H9 (cell line): ENCODE results near the gene FUT6. TPM values are rescaled to one million over a fixed set of nuclear protein-coding genes. Genes with fewer than 3 reads are reported as not detected.

Source experiments
- DNase-seq: peaks from one replicate; pipeline ENCODE4 v3.0.0-alpha.2; 2017
- H2AFZ ChIP-seq: one replicate; pipeline ENCODE4 v1.6.1; 2013; ENCODE audit warnings: mild to moderate bottlenecking, low read length, control low read depth, moderate library complexity
- H2AK5ac ChIP-seq: 2 replicates; pipeline ENCODE4 v1.6.1; 2013; ENCODE audit warnings: low read length, control low read depth, mixed read lengths; ENCODE audit not compliant: insufficient read length
- H2BK120ac ChIP-seq: one replicate; pipeline ENCODE4 v1.6.1; 2013; ENCODE audit warnings: low read depth, mild to moderate bottlenecking, low read length, control low read depth, inconsistent platforms; ENCODE audit not compliant: poor library complexity, severe bottlenecking
- H2BK12ac ChIP-seq: 2 replicates; pipeline ENCODE4 v1.6.1; 2013; ENCODE audit warnings: low read length, control low read depth, mixed read lengths, low read depth; ENCODE audit not compliant: insufficient read length
- H2BK15ac ChIP-seq: 2 replicates; pipeline ENCODE4 v1.6.1; 2013; ENCODE audit warnings: low read depth, low read length, control low read depth
- H2BK20ac ChIP-seq: one replicate; pipeline ENCODE4 v1.6.1; 2013; ENCODE audit warnings: low read depth, mild to moderate bottlenecking, low read length, control low read depth, inconsistent platforms; ENCODE audit not compliant: poor library complexity, severe bottlenecking
- H2BK5ac ChIP-seq: 2 replicates; pipeline ENCODE4 v1.6.1; 2013; ENCODE audit warnings: low read length, control low read depth, mixed read lengths; ENCODE audit not compliant: insufficient read length
- H3K14ac ChIP-seq: 2 replicates; pipeline ENCODE4 v1.6.1; 2013; ENCODE audit warnings: low read length, control low read depth; ENCODE audit not compliant: insufficient read depth
- H3K18ac ChIP-seq: 2 replicates; pipeline ENCODE4 v1.6.1; 2013; ENCODE audit warnings: low read depth, mild to moderate bottlenecking, mixed read lengths, low read length, control low read depth; ENCODE audit not compliant: insufficient read length
- H3K23ac ChIP-seq: 2 replicates; pipeline ENCODE4 v1.6.1; 2013; ENCODE audit warnings: low read length, control low read depth, mixed read lengths, low read depth; ENCODE audit not compliant: insufficient read length
- H3K23me2 ChIP-seq: 2 replicates; pipeline ENCODE4 v1.6.1; 2013; ENCODE audit warnings: low read depth, mild to moderate bottlenecking, mixed read lengths, low read length, control low read depth; ENCODE audit not compliant: insufficient read length, poor library complexity, severe bottlenecking
- H3K27ac ChIP-seq: 2 replicates; pipeline ENCODE4 v1.5.1; 2013; ENCODE audit warnings: low read length, control low read depth, mixed read lengths, low read depth; ENCODE audit not compliant: insufficient read length
- H3K27me3 ChIP-seq: 2 replicates; pipeline ENCODE4 v1.6.1; 2013; ENCODE audit warnings: low read length, control low read depth, inconsistent platforms; ENCODE audit not compliant: insufficient read depth
- H3K4ac ChIP-seq: 2 replicates; pipeline ENCODE4 v1.6.1; 2013; ENCODE audit warnings: low read depth, mild to moderate bottlenecking, control low read depth, inconsistent platforms, low read length, moderate library complexity
- H3K4me1 ChIP-seq: 2 replicates; pipeline ENCODE4 v1.6.1; 2013; ENCODE audit warnings: low read length, control low read depth, inconsistent platforms; ENCODE audit not compliant: insufficient read depth
- H3K4me2 ChIP-seq: 2 replicates; pipeline ENCODE4 v1.6.1; 2013; ENCODE audit warnings: low read length, control low read depth, mixed read lengths; ENCODE audit not compliant: insufficient read length, insufficient read depth
- H3K56ac ChIP-seq: 2 replicates; pipeline ENCODE4 v1.6.1; 2013; ENCODE audit warnings: low read depth, mild to moderate bottlenecking, mixed read lengths, low read length, control low read depth; ENCODE audit not compliant: insufficient read length
- H3K79me1 ChIP-seq: 2 replicates; pipeline ENCODE4 v1.6.1; 2013; ENCODE audit warnings: low read depth, mild to moderate bottlenecking, moderate library complexity, low read length, control low read depth, inconsistent platforms; ENCODE audit not compliant: insufficient read depth, poor library complexity, severe bottlenecking
- H3K79me2 ChIP-seq: 2 replicates; pipeline ENCODE4 v1.6.1; 2013; ENCODE audit warnings: low read length, control low read depth, inconsistent platforms; ENCODE audit not compliant: insufficient read depth
- H3K9ac ChIP-seq: 2 replicates; pipeline ENCODE4 v1.6.1; 2013; ENCODE audit warnings: low read length, control low read depth, mixed read lengths; ENCODE audit not compliant: insufficient read length; ENCODE audit errors: extremely low read depth
- H3K9me3 ChIP-seq: one replicate; pipeline ENCODE4 v1.6.1; 2013; ENCODE audit warnings: low read depth, low read length, inconsistent platforms; ENCODE audit not compliant: control insufficient read depth
- H3T11ph ChIP-seq: one replicate; pipeline ENCODE4 v1.6.1; 2013; ENCODE audit warnings: mild to moderate bottlenecking, low read length, control low read depth, inconsistent platforms
- H4K20me1 ChIP-seq: one replicate; pipeline ENCODE4 v1.6.1; 2013; ENCODE audit not compliant: control insufficient read depth, insufficient read length, insufficient read depth
- H4K5ac ChIP-seq: 2 replicates; pipeline ENCODE4 v1.6.1; 2013; ENCODE audit warnings: low read depth, mild to moderate bottlenecking, mixed read lengths, low read length, control low read depth; ENCODE audit not compliant: insufficient read length
- H4K8ac ChIP-seq: replicated peaks from 2 replicates; pipeline ENCODE4 v1.6.1; 2013; ENCODE audit warnings: low read length, control low read depth, mixed read lengths, low read depth; ENCODE audit not compliant: insufficient read length
- H4K91ac ChIP-seq: 2 replicates; pipeline ENCODE4 v1.6.1; 2013; ENCODE audit warnings: low read depth, mild to moderate bottlenecking, moderate library complexity, mixed read lengths, low read length, control low read depth; ENCODE audit not compliant: insufficient read length
- H3K27ac Mint-ChIP-seq, 3 experiments: 2 replicates in 2 of 3; 3 replicates in 1 of 3; pipeline ENCODE4 v1.8.0; 2020 to 2021; ENCODE audit warnings: mixed read lengths in 3 of 3, mild to moderate bottlenecking in 1 of 3, moderate library complexity in 1 of 3
- H3K27me3 Mint-ChIP-seq: 2 replicates; pipeline ENCODE4 v1.8.0; 2021; ENCODE audit warnings: low read depth, mild to moderate bottlenecking, moderate library complexity, mixed read lengths
- H3K36me3 Mint-ChIP-seq, 3 experiments: 2 replicates in 2 of 3; 3 replicates in 1 of 3; pipeline ENCODE4 v1.8.0; 2020 to 2021; ENCODE audit warnings: low read depth in 3 of 3, mixed read lengths in 3 of 3; ENCODE audit not compliant: insufficient read depth in 1 of 3
- H3K4me1 Mint-ChIP-seq, 2 experiments: 2 replicates each; pipeline ENCODE4 v1.8.0; 2020; ENCODE audit warnings: mixed read lengths in 2 of 2
- H3K4me3 Mint-ChIP-seq, 2 experiments: 2 replicates in 1 of 2; 3 replicates in 1 of 2; pipeline ENCODE4 v1.8.0; 2020 to 2021; ENCODE audit warnings: mild to moderate bottlenecking in 2 of 2, mixed read lengths in 2 of 2, moderate library complexity in 1 of 2
- H3K9me3 Mint-ChIP-seq, 2 experiments: 2 replicates in 1 of 2; 3 replicates in 1 of 2; pipeline ENCODE4 v1.8.0; 2020; ENCODE audit warnings: mild to moderate bottlenecking in 2 of 2, mixed read lengths in 2 of 2, moderate library complexity in 1 of 2
- WGBS: extraction: QIAGEN DNeasy Blood & Tissue Kit; methylation state at CpG from one replicate; pipeline ENCODE4 v1.1.7; 2013; ENCODE audit warnings: missing lambda C conversion rate, low lambda C conversion rate, mixed read lengths; ENCODE audit not compliant: insufficient read length; ENCODE audit errors: extremely low coverage; 5-methylcytosine and 5-hydroxymethylcytosine counted together
- total RNA-seq: library from RNA; stranded (reverse); gene quantifications from 2 replicates; pipeline ENCODE4 v1.2.1, GENCODE V29; 2021
- TF ChIP-seq, protein P1 (sequence below): fragments of 200-600 bp; sonication (generic); conservative IDR thresholded peaks from 3 replicates; pipeline ENCODE4 v1.8.0; 2021; ENCODE audit warnings: antibody characterized with exemption, mild to moderate bottlenecking

The FUT6 gene
- total RNA-seq, 1 experiment from 2014 or later = 0.13 TPM

GRCh38 chr19:5804516-5805461, 34.7 kb downstream of the FUT6 start, which contains the start of gene NRTN:
Gene NRTN, plus strand, starts transcription at chr19:5805067. Its CDS starts 19,099 bp downstream, at chr19:5824166.
- Mint-ChIP-seq H3K4me1 (peaks cover 16 to 30% of the 10 kb centered on the region in 2 experiments), H3K4me3 (peak within 1 kb of the TSS; percentile 65 to 84), H3K27me3 (peaks cover 47% of the 10 kb centered on the region), H3K9me3 (peaks cover 0 to 4% of the 10 kb centered on the region in 2 experiments; a peak in 3 of 5 replicates), H3K27ac (peak within 1 kb of the TSS in 1 of 3 experiments; percentile 89; a peak in 2 of 7 replicates), H3K36me3 (peaks cover 0 to 4% (median 0%) of the 10 kb centered on the region in 3 experiments; a peak in 2 of 7 replicates)
- H4K5ac ChIP-seq = no peak within 1 kb of the TSS
- TF ChIP-seq, protein P1, sequence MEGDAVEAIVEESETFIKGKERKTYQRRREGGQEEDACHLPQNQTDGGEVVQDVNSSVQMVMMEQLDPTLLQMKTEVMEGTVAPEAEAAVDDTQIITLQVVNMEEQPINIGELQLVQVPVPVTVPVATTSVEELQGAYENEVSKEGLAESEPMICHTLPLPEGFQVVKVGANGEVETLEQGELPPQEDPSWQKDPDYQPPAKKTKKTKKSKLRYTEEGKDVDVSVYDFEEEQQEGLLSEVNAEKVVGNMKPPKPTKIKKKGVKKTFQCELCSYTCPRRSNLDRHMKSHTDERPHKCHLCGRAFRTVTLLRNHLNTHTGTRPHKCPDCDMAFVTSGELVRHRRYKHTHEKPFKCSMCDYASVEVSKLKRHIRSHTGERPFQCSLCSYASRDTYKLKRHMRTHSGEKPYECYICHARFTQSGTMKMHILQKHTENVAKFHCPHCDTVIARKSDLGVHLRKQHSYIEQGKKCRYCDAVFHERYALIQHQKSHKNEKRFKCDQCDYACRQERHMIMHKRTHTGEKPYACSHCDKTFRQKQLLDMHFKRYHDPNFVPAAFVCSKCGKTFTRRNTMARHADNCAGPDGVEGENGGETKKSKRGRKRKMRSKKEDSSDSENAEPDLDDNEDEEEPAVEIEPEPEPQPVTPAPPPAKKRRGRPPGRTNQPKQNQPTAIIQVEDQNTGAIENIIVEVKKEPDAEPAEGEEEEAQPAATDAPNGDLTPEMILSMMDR = no peak
- no peaks in the 10 kb centered on the region for H3K79me2 ChIP-seq
- H3K56ac ChIP-seq = no peak within 1 kb of the TSS
- peak; percentile 67 for DNase-seq
- H2BK5ac ChIP-seq = no peak within 1 kb of the TSS
- no peak within 1 kb of the TSS for H2BK20ac ChIP-seq
- no peak within 1 kb of the TSS for H3K23ac ChIP-seq
- H4K20me1 ChIP-seq = no peaks in the 10 kb centered on the region
- no CpG with 5 or more reads among the region's 107 CpGs for WGBS
- H3K27me3 ChIP-seq = no peaks in the 10 kb centered on the region; the same call in 1 of the 2 replicates
- no peak within 1 kb of the TSS for H2BK15ac ChIP-seq
- H3K4me1 ChIP-seq = no peaks in the 10 kb centered on the region
- no peak within 1 kb of the TSS for H3K18ac ChIP-seq
- peak within 1 kb of the TSS; percentile 31 for H3K4me2 ChIP-seq
- H2BK120ac ChIP-seq = no peak within 1 kb of the TSS
- H2AK5ac ChIP-seq = no peak within 1 kb of the TSS
- peaks cover 6% of the 10 kb centered on the region for H3K23me2 ChIP-seq
- H2AFZ ChIP-seq = no peak within 1 kb of the TSS
- no peak within 1 kb of the TSS for H3K4ac ChIP-seq
- H3K9ac ChIP-seq = no peak within 1 kb of the TSS
- H4K91ac ChIP-seq = no peak within 1 kb of the TSS
- no peak within 1 kb of the TSS for H2BK12ac ChIP-seq
- no peaks in the 10 kb centered on the region for H3K9me3 ChIP-seq
- no peak within 1 kb of the TSS for H3K14ac ChIP-seq
- H3T11ph ChIP-seq = no peak within 1 kb of the TSS
- no peak within 1 kb of the TSS for H4K8ac ChIP-seq
- no peaks in the 10 kb centered on the region for H3K79me1 ChIP-seq
- no peak within 1 kb of the TSS for H3K27ac ChIP-seq
